GM21447 (cell line): ENCODE results near the gene ATL3.
"Not testable (repeated sequence)": the region's sequence is repeated elsewhere in the genome, so short reads cannot be mapped to it uniquely, and the experiment has no call there.

Experiments used
- ATAC-seq: cut with Tn5 transposase; IDR thresholded peaks from one replicate; pipeline ENCODE4 v1.9.1; 2021; ENCODE audit not compliant: unreplicated experiment

Gene ATL3

GRCh38 chr11:63623513-63624140 lies 47.5 kb downstream of the ATL3 start:
- no peak for ATAC-seq

DNA sequence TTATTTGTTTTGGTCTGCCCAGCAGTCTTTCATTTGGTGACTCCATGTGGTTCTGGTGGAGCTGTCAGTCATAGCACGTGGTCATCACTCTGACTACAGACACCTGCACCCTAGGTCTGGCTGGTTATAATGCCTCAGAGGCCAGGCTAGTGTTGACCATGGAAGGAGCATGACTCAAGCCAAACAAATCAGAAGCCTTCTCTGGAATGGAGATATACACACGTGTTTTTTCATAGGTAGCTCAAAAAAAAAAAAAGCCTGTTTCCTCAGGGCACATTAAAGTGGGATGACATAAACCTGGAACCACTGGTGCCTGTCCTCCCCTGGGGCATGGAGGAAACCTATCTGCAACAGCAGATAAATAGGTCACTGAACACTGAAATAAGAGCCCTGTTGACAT lies 48.9 kb downstream of the ATL3 start:
- ATAC-seq: no peak

- ATAC-seq: no peak
Measured at GRCh38 chr11:63621071-63621470, 50.1 kb downstream of the ATL3 start.

GRCh38 chr11:63619967-63620366 lies 51.2 kb downstream of the ATL3 start:
- no peak for ATAC-seq

GRCh38 chr11:63617686-63618085 lies 53.5 kb downstream of the ATL3 start:
- not testable (repeated sequence) for ATAC-seq

DNA sequence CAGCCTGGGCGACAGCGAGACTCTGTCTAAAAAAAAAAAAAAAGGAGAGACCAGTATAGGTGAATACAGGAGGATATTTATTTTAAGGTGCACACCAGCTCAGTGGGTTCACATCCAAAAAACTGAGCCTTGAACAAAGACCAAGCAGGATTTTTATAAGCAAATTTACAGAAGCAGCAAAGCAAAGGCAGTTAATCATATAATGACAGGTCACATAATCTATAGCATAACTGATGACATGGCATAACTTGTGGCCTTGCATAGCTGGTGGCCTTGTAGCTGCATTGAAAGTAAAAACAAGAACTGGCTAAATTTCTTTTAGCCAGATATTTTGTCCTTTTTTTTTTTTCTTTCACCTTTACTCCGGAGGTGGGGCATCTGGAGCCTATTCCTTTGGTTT lies 54.2 kb downstream of the ATL3 start:
- no peak for ATAC-seq

- ATAC-seq: no peak
Measured at GRCh38 chr11:63614136-63614671, 57.0 kb downstream of the ATL3 start, which contains the start of gene PLAAT3. TSS of gene PLAAT3 (minus strand) at chr11:63614433. CDS start at chr11:63614014, 419 bp downstream.

DNA sequence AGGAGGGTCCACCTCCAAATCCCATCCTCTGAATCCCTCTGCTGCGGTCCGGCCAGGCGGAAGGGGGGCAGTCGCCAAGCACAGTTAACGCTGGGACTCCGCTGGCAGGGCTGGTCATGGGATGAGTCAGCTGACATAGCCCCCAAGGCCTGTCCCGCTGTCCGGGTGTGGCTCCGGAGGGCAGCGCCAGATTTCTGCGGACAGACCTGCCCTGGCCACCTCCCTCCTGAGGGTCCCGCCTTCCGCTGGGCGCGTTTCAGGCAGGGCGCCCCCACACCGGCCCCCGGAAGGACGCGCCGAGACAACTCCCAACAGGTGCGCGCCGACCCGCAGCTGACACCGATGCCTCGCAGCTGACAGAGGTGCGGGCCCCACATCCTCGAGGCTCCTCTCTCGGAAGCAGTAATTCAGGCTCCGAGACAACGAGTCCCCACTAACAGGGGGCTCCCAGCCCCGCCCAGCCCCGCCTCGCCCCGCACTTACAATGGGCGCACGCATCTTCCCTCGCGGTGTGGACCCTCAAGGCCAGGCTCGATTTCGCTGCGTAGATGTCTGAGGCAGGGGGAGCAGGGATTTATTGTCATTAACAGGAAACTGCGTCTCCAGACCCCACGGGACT lies 57.5 kb downstream of the ATL3 start:
- ATAC-seq: no peak

GRCh38 chr11:63612181-63612580 lies 59.0 kb downstream of the ATL3 start:
- no peak for ATAC-seq

DNA sequence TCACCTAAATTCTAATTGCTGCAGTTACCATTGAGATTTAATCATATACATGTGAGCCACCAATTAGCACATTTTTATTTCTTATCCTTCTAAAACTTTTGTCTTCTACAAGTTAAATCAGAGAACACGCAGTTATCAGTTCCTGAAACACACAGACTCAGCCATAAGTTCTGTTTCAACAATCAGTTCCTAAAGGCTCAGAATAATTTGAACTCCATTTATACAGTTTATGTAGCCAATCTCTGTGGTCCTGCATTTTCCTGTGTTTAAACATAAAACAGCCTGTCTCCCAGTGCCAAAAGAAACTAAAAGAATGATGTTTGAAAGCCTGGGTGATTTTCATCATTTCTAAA lies 59.8 kb downstream of the ATL3 start:
- ATAC-seq: no peak

- ATAC-seq: no peak
Measured at GRCh38 chr11:63610604-63611394, 60.4 kb downstream of the ATL3 start.

- no peak for ATAC-seq
Measured at GRCh38 chr11:63609971-63610580, 61.1 kb downstream of the ATL3 start.

DNA sequence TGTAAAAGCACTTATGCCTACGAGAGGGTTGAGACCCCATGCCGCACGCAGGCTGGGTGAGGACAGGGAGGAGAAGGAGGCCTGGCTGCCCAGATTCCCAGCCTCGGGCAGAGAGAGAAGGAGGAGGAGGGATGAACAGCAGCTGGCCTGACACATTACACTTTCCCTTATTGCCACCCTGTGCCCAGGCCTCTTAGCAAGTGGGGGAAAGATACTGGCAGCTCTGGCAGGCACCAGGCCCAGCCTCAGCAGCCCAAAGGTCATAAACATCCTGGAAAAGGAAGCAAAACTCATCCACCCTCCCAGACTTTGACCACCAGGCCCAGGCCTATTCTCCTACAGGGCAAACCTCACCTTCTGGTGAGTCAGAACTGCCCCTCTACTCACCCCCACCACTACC lies 61.6 kb downstream of the ATL3 start:
- no peak for ATAC-seq

DNA sequence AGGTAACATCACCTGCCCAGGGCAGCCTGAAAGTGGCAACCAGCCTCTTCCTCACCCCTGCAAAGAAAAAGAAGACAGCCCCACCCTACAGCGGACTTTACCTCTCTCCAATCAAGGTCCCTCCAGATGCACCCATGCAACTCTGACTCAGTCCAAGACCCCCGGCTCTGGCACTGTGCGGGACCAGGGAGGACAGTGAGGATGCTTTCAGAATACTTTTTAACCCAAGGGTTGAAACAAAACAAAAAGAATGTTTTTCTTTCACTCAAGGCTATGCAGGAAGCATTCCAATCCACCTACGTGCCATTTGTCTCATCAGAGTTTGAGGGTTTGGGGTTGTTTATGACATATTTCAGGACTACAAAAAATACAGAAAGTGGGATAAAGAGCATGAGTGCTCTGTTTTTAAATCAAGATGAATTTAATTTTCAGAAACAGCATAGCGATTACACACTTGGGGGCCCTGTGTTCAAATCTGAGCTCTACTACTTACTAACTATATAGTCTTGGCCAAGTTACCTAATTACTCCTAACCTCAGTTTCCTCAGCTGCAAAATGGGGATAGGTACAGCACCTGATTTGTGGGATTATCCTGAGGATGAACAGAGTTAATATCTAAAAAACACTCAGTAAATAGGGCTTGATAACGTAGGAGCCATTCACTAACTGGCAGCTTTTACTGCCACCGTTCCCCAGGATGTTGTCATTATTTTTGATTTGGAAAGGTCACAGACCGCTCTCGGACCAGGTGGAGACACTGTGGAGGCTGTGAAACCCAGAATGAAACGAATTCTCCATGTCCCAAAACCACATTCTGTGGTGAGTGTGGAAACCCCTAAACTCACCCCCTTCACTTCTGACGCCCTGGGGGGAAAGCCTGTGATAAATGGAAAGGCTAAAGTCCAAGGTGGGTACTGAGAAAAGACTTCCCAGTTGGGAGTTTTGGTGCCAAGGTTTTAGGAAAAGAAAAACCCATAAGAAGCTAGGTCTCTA lies 62.5 kb downstream of the ATL3 start:
- ATAC-seq: no peak

DNA sequence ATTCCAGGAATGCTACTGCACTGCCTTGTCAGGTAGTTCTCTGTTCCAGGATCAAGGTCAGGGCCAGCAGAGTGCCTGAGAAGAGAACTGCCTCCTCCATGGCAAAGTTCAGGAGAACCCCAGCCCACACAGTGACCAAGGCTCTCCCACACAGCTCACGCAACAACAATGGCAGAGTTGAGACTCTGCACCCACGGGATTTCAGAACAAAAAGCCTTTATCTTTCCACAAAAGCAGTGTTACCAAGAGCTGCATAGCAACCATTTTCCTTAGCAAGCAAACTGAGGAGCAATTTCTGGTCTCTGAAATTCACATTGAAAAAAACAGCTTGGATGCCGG lies 68.0 kb downstream of the ATL3 start:
- no peak for ATAC-seq

DNA sequence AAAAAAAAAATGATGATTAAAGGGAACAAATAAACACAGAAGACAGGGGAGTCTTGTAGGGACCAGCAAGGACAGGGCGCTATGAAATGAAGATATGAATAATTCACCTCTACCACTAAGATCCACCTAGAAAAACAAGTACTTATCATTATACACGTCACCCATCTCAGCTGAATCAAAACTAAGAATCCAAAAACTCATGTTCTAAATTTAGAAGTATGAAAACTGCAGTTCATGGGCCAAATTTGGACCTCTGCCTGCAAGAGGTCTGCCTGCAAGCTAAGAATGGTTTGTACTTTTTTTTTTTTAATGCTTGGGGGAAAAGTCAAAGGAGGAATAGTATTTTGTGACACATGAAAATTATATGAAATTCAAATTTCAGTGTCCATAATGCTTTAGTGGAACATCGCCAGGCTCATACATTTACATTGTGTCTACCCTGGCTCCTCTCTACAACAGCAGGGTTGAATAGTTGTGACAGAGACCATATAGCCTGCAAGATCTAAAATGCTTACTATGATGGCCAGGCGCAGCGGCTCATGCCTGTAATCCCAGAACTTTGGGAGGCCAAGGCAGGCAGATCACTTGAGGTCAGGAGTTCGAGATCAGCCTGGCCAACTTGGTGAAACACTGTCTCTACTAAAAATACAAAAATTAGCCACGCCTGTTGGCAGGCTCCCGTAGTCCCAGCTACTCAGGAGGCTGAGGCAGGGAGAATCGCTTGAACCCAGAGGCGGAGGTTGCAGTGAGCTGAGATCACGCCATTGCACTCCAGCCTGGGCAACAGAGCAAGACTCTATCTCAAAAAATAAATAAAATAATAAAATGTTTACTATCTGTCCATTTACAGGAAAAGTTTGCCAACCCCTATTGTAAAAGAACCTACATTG lies 68.6 kb downstream of the ATL3 start:
- ATAC-seq: not testable (repeated sequence)

DNA sequence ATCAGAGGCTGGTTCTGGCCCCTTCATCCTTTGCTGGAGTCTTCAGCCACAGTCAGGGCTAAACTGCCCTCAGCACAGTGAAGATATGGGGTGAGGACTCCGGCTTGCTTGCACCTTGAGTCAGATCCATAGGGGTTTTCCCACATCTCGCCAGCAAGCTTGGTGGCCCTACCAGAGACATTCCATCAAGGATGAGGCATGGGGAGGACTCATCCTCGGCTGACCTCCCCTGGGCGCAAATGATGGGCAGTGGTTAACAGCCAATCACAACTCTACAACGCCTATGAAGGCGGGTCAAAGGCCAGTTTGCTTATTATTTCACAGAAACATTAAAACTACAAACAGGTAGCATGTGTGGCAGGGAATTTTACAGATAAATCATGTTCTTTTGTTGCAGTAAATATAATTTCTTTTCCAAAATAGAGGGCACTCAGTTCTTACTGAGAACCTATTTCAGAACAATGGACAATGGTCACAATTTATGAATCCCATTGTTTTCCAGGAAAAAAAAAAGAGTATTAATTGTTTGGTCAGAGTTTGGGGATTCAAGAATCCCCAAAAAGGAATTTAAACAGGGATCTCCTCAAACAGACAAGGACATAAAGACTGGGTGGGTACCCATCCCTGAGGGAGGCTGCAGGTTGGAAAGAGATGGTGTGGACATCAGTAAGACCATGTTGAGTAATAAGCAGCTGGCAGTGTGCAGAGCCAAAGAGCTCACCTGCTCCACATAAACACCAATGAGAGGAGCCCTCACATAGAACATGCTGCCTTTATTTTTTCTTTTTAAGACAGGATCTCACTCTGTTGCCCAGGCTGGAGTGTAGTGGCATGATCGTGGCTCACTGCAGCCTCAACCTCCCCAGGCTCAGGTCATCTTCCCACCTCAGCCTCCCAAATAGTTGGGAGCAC lies 71.7 kb downstream of the ATL3 start:
- ATAC-seq: no peak

- ATAC-seq: no peak
Measured at GRCh38 chr11:63598556-63598955, 72.6 kb downstream of the ATL3 start.
